RKO (cell line): ENCODE results near the gene AMHR2.
"Not testable (repeated sequence)": the region's sequence is repeated elsewhere in the genome, so short reads cannot be mapped to it uniquely, and the experiment has no call there.

Experiments used
- DNase-seq: peaks from one replicate; pipeline ENCODE4 v3.0.0-alpha.2; 2016; ENCODE audit warnings: low spot score

Gene AMHR2

DNA sequence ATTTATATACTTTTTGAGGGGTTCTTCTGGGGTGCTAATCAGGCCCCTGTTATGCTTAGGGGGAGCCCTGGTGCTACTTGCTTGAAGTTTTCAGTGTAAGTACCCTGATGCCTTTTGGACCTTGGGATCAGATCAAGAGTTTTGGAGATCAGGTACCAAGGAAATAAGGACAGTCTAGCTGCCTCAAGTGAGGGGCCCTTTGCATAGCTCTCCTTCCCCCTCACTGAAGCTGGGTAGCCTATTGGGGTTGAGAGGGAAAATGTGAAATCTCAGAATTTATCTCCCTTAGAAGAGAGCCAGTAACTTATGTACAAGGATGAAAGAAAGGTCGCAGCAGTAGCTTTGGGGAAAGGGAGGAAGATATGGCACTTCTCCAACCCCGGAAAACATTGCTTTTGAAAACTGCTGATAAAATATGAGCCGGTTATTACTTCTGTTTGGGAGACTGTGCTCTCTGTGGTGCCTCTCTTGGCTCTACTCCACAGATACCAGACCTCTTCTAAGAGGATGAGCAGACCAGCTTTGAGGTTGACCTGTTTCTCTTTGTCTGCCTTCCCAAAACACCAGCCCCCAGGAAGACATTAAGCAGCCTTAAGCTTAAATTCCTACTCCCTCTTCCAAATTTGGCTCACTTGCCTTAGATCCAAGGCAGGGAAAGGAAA is 8.8 kb upstream of the AMHR2 start:
- DNase-seq: no peak

DNA sequence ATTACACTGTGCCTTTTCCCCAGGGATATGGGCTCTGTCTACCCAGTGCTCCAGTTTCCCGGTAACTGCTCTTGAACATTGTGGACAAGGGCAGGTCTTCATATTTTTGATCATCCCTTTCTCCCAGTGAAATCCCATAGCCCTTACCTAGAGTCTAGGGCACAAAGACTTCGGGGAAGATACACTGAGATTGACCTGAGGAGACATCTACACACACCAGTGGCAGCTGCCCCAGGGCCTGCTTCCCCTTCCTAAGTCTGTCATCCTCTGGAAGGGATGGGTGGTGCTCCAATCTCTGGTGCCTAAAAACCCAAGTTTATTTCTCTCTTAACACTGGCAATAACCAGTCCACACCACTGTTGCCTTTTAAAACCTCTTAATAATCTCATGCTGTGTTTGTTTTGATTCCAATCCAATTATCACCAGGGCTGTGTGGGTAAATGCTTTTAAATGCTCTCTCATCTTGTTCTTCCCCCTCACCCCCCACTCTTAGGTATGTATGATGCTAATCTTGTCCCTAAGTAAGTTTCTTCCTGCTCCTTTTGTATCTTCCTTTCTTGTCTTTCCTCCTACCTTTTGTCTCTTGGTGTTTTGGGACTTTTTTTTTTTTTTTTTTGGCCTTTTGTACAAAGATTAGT is 7.8 kb upstream of the AMHR2 start:
- not testable (repeated sequence) for DNase-seq

DNA sequence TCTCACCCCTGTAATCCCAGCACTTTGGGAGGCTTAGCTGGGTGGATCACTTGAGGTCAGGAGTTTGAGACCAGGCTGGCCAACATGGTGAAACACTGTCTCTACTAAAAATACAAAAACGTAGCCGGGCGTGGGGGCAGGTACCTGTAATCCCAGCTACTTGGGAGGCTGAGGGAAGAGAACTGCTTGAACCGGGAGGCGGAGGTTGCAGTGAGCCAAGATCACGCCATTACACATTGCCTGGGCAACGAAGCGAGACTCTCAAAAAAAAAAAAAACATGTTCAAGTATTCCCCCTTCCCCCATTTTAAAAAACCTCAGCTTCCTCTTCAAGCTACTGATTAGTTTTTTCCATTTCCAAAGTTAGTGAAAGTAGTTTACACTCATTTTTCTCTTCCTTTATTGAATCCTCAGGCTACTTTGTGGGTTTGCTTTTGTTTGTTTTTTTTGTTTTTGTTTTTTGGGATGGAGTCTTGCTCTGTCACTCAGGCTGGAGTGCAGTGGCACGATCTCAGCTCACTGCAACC is 6.3 kb upstream of the AMHR2 start:
- DNase-seq: not testable (repeated sequence)

DNA sequence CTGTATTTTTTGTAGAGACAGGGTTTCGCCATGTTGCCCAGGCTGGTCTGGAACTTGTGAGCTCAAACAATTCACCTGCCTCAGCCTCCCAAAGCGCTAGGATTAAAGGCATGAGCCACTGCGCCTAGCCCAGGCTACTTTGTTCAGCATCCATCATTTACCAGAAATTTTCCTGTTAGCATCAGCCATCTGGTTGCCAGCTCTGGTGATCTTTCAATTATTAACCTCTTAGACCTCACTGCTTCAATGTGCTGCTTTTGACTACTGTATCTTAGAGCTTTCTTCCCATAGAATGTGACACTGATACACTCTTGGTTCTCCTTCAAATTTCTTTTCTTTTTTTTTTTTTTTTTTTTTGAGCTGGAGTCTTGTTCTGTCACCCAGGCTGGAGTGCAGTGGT is 5.4 kb upstream of the AMHR2 start:
- no peak for DNase-seq

DNA sequence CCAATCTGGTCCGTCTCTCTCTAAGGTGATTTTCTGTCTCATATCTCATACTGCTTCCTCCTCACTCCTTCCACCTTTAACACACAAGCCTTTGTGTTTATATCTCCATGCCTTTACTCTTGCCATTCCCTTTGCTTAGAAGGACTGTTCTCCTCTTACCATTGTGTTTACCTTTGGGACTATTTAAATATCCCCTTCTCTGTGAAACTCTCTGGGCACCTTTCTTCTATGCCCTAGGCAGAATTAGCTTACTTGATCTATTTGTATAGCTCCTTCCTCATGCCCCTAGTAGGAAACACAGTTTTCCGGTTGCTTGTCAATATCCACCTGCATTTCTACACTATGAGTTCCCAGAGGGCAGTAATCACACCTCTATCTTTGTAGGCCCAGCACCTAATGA is 3.9 kb upstream of the AMHR2 start:
- DNase-seq: no peak

DNA sequence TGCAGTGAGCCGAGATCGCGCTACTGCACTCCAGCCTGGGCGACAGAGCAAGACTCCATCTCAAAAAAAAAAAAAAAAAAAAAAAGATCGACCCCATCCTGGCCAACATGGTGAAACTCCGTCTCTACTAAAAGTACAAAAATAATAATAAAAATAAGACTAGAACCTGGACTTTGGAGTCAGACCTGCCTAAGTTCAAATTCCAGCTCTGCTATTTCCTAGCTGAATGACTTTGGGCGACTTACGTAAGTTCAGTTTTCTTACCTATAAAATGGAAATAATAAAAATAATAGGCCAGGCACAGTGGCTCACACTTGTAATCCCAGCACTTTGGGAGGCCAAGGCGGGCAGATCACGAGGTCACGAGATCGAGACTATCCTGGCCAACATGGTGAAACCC is 1.4 kb upstream of the AMHR2 start:
- not testable (repeated sequence) for DNase-seq

DNA sequence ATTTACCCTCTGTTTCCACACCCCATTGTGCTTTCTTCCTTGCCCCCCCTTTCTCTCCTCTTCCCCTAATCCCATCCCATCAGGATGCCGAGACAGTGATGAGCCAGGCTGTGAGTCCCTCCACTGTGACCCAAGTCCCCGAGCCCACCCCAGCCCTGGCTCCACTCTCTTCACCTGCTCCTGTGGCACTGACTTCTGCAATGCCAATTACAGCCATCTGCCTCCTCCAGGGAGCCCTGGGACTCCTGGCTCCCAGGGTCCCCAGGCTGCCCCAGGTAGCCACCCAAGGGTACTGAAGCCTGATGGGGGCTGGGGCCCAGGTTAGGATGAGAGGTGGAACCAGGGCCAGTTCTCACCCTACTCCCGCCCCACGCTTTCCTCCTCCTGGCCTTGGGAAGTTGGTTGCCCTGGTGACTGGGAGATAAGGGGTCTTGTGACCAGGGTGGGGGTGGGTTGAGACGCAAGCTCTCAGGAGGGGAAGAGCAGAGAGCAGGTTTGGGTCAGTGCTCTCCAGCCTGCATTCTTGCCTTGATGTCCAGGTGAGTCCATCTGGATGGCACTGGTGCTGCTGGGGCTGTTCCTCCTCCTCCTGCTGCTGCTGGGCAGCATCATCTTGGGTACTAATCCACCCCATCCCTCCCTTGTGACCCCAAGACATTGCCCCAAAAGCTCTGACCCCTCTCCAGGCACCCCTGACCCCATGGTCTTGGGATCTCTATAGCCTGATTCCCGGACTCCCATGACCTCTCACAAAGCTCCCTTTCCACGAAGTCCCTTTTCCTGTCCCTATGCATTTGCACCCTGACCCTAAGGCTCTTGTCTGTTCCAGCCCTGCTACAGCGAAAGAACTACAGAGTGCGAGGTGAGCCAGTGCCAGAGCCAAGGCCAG is 1.2 kb downstream of the AMHR2 start:
- no peak for DNase-seq

DNA sequence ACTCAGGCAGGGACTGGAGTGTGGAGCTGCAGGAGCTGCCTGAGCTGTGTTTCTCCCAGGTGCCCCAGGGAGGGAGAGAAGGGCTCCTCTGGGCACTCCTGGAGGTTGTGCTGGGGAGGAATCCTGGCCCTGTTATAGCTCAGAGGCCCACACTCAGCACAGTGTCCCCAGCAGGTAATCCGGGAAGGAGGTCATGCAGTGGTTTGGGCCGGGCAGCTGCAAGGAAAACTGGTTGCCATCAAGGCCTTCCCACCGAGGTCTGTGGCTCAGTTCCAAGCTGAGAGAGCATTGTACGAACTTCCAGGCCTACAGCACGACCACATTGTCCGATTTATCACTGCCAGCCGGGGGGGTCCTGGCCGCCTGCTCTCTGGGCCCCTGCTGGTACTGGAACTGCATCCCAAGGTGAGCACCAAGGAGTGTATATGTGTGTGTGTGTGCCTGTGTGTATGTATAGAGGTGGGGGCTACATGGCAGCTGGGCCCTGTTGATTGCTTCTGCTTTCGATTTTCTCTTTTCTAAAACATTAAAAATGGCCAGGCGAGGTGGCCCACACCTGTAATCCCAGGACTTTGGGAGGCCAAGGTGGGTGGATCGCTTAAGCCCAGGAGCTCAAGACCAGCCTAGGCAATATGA is 2.0 kb downstream of the AMHR2 start:
- no peak for DNase-seq

DNA sequence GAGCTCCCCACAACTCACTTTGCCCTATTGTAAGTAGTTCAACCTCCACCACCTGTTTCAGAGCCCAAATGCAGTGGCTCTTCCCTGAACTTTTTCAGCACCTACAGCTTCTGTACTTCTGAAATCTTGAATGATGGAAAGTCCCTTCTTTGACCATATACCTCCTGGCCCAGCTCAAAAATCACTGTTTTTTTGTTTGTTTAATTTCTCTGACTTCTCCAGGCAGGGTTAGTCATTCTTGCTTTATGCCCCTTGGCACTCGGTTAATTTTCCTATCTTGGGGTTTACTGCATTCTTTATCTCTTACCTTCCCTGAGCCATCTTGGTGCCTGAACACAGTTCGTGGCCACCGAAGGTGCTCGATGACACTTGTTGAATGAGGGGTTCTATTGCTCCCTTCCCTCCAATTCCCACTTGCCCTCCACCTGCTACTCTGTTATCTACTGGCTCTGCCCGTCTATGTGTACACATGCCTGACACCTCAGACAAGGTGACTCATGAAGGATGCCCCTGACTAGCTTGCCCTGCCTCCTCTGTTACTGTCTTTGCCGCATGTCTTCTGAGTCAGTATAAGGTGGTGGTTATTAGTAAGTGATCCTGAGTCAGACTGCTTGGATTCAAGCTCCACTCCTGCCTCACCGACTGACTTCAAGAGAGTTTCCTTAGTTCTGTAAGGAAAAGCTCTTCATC is 4.4 kb downstream of the AMHR2 start:
- peak; percentile 97 for DNase-seq

DNA sequence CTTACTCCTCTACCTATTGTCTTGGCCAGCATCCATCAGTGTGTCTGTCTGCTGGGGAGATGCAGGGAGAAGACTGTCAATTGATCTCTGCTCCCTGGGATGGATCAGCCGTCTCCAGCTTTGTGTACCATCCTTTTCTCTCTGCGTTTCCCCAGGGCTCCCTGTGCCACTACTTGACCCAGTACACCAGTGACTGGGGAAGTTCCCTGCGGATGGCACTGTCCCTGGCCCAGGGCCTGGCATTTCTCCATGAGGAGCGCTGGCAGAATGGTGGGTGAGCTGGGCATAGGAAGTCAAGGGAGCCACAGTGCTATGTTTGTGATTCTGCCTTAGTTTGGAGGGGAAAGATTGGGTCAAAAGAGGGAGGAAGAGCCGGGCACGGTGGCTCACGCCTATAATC is 5.1 kb downstream of the AMHR2 start:
- DNase-seq: no peak

DNA sequence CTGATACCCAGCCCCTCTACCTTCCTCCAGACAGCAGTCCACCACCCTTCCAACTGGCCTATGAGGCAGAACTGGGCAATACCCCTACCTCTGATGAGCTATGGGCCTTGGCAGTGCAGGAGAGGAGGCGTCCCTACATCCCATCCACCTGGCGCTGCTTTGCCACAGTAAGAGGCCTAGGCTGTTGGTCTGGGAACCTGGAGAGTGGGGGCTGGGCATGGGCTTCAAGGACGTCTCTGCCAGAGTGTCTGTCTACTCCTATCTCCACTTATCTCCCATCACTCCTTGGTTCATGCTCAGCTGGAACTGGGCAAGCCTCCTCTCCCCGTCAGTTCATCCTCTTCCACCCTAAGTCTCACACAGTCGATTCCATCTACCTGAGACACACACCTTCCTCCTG is 6.5 kb downstream of the AMHR2 start:
- no peak for DNase-seq

DNA sequence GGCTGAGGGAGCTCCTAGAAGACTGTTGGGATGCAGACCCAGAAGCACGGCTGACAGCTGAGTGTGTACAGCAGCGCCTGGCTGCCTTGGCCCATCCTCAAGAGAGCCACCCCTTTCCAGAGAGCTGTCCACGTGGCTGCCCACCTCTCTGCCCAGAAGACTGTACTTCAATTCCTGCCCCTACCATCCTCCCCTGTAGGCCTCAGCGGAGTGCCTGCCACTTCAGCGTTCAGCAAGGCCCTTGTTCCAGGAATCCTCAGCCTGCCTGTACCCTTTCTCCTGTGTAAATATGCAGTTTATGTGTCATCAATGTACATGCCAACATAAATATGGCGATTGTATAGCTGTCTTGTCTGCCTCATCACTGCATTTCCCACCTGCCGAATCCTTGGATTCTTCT is 7.5 kb downstream of the AMHR2 start:
- DNase-seq: no peak

DNA sequence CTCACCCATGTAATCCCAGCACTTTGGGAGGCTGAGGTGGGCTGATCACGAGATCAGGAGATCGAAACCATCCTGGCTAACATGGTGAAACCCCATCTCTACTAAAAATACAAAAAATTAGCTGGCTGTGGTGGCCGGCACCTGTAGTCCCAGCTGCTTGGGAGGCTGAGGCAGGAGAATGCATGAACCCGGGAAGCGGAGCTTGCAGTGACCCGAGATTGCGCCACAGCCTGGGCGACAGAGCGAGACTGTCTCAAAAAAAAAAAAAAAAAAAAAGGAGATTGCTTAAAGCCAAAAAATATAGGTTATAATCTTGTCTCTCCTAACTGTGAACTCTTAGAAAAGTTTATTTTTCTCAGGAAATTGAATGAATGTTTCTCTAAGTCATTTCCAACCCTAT is 11.7 kb downstream of the AMHR2 start:
- DNase-seq: not testable (repeated sequence)

DNA sequence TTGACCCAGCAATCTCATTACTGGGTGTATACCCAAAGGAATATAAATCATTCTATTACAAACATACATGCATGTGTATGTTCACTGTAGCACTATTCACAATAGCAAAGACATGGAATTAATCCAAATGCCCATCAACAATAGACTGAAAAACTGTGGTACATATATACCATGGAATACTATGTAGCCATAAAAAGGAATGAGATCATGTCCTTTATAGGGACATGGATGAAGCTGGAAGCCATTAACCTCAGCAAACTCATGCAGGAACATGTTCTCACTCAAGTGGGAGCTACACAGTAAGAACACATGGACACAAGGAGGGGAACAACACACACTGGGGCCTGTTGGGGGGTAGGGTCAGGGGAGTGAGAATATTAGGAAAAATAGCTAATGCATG is 15.9 kb downstream of the AMHR2 start:
- not testable (repeated sequence) for DNase-seq

DNA sequence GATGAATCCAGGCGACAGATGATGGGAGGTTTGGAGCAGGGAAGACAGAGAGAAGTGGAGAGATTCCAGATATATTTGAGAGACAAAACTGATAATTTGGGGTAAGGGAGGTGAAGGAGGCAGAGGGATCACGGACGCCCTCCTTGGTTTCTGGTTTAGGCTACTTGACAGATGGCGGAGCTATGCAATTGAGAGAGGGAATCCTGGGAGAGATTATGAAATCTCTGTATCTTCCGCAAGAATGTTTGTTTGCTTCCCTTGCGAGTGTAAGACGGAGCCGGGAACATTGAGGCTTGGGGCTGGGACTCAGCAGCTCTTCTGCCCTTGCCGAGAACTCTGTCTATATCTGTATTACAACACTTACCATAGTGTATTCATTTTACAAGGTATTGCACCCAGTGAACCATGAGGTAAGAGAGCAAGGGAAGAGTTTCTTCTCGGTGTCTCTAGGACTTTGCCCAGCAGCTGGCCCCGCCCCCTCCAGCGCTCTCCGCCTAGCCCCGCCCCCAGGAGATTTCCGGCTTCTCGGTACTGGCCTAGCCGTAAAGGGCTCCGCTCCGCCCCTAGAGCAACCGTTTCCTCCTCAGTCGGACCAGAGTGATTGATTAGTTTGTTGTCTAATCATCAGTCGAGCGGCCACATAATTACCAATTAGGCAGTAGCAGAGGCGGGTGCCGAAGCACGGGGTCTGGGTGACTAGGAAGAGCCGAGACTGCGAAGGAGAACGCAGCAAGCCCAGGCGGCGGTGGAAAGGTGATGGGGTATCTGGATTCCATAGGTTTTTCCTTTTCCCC is 17.6 kb downstream of the AMHR2 start, which contains the start of gene PRR13:
PRR13 (plus strand) TSS at position 695 of the 794 bp plus-strand sequence. CDS start 981 bp downstream, outside the sequence.
- DNase-seq: peak; percentile 100

DNA sequence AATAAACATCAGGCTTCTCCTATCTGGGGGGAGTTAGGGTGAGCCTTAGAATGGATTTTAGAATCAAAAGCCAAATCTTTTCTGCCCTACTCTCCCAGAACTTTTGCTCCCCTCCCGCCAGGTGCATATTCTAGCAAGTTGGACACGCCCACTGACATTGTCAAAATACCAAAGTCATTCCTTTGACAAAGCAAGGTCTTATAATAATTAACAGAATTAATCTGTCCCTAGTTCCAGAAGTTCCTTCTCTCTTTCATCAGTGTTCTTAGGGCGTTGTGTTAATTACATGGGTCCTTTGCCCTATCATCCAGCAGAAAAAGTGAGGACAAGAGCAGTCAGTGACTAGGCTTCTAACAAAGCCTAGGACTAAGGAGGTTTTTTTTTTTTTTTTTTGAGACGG is 20.3 kb downstream of the AMHR2 start:
- no peak for DNase-seq

DNA sequence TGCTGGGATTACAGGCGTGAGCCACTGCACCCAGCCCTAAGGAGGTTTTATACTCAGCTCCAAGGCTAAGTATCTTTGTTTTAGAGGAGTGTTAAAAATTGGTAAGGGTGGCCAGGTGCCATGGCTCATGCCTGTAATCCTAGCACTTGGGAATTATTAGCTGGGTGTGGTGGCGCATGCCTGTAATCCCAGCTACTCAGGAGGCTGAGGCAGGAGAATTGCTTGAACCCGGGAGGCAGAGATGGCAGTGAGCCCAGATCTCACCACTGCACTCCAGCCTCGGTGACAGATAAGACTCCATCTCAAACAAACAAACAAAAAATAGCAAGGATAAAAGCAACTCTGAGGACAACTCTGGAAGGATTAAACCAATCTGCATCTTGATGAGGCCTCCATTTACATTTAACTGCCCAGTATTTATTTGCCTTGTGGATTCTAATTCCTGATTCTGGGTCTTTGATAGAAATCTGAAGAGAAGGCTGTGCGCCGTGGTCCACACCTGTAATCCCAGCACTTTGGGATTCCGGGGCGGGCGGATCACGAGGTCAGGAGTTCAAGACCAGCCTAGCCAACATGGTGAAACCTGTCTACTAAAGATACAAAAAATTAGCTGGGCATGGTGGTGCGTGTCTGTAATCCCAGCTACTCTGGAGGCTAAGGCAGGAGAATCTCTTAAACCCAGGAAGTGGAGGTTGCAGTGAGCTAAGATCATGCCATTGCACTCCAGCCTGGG is 21.1 kb downstream of the AMHR2 start:
- not testable (repeated sequence) for DNase-seq

DNA sequence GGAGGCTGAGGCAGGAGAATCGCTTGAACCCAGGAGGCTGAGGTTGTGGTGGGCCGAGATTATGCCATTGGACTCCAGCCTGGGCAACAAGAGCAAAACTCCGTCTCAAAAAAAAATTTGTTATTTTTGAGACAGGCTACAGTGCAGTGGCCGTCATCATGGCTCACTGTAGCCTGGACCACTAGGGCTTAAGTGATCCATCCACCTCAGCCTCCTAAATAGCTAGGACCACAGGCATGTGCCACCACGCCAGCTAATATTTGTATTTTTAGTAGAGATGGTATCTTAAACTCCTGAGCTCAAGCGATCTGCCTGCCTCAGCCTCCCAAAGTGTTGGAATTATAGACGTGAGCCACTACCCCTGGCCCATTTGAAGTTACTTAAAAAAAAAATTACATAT is 27.3 kb downstream of the AMHR2 start:
- DNase-seq: no peak

DNA sequence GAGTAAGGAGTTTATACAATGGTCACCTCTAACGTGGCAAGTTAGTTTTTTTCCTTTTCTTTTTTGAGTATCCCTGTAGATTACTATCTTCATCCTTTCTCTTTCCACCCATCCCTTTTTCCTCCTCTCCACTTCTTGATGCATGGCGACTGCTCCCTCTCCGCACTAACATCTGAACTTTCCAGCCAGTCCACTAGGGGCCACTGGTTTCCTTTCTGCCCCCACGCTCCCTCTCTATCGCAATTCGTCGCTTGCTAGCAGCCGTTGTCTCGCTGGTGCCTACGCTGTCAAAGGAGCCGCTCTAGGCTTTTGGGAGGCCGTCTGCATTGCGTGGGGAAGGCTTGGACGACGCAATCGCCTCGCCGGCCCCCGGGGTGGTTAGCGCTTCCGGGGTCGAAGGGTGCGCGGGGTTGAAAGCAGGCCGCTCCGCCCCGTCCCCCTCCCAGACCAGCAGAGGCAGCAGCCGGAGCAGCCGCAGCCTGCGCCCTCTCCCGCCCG is 28.1 kb downstream of the AMHR2 start, which contains the start of gene PCBP2:
PCBP2 (plus strand) TSS at position 442 of the 498 bp plus-strand sequence. CDS start 2,699 bp downstream, outside the sequence.
- peak; percentile 99 for DNase-seq
